GM12801 (cell line): ENCODE measurements around the gene MIDN.

Source experiments
- CTCF ChIP-seq: IDR thresholded peaks from one replicate; pipeline ENCODE4 v1.5.1; 2011; ENCODE audit warnings: control low read depth; ENCODE audit not compliant: insufficient read length; ENCODE audit errors: extremely low read depth

Gene MIDN

GRCh38 chr19:1248139-1248785, at the start of gene MIDN:
Gene MIDN, plus strand, starts transcription at chr19:1248583. Its CDS starts 1,714 bp downstream, at chr19:1250297.
- TF ChIP-seq CTCF: no peak

- no peak for TF ChIP-seq CTCF
Measured at GRCh38 chr19:1199531-1199930, 48.9 kb upstream of the MIDN start.

- TF ChIP-seq CTCF: no peak
Measured at GRCh38 chr19:1205114-1206099, 43.0 kb upstream of the MIDN start, which contains the start of gene STK11. Gene STK11, plus strand, starts transcription at chr19:1205778. Its CDS starts 1,136 bp downstream, at chr19:1206914.

GRCh38 chr19:1206150-1206863, 42.1 kb upstream of the MIDN start:
- TF ChIP-seq CTCF: no peak

- TF ChIP-seq CTCF: no peak
Measured at GRCh38 chr19:1206864-1207450, 41.4 kb upstream of the MIDN start.

GRCh38 chr19:1210227-1210538, 38.2 kb upstream of the MIDN start:
- TF ChIP-seq CTCF: no peak
